Heart left ventricle (tissue), 16 donors: ENCODE results near the gene FBN1. TPM values are rescaled to one million over a fixed set of nuclear protein-coding genes. Genes with fewer than 3 reads are reported as not detected.

Experiments used
- ATAC-seq, 4 donors: fragments of 200-7000 bp; cut with Tn5 transposase; one replicate each; pipeline ENCODE4 v1.9.1; 2020 to 2022; ENCODE audit warnings: moderate library complexity in 4 of 4, mild to moderate bottlenecking in 3 of 4, moderate number of reproducible peaks in 1 of 4
- DNase-seq, 5 donors: peaks; one replicate each; pipeline ENCODE4 v3.0.0-alpha.2; 2020
- H3K27ac ChIP-seq, 12 donors: fragments of 200-600 bp; sonication (generic) in 4 of 12; one replicate each; pipeline versions ENCODE4 v1.5.0 to v1.8.0; 2016 to 2022; ENCODE audit warnings: mild to moderate bottlenecking in 2 of 12
- H3K27me3 ChIP-seq, 9 donors: fragments of 200-600 bp; sonication (generic) in 2 of 9; one replicate each; pipeline versions ENCODE4 v1.5.1 to v1.8.0; 2016 to 2022; ENCODE audit warnings: mild to moderate bottlenecking in 3 of 9
- H3K36me3 ChIP-seq, 9 donors: fragments of 200-600 bp; sonication (generic) in 2 of 9; one replicate each; pipeline versions ENCODE4 v1.5.0 to v1.8.0; 2018 to 2022; ENCODE audit warnings: mild to moderate bottlenecking in 2 of 9
- H3K4me1 ChIP-seq, 12 donors: fragments of 200-600 bp; sonication (generic) in 4 of 12; one replicate each; pipeline versions ENCODE4 v1.5.0 to v1.8.0; 2016 to 2022; ENCODE audit warnings: mild to moderate bottlenecking in 3 of 12
- H3K4me3 ChIP-seq, 12 donors: fragments of 200-600 bp; sonication (generic) in 4 of 12; one replicate each; pipeline versions ENCODE4 v1.5.0 to v1.8.0; 2017 to 2022; ENCODE audit warnings: mild to moderate bottlenecking in 9 of 12, moderate library complexity in 4 of 12
- H3K9me3 ChIP-seq, 12 donors: fragments of 200-600 bp; sonication (generic) in 4 of 12; one replicate each; pipeline versions ENCODE4 v1.5.0 to v1.8.0; 2016 to 2022; ENCODE audit warnings: mild to moderate bottlenecking in 1 of 12
- CTCF ChIP-seq, 12 donors: fragments of 200-600 bp; sonication (generic) in 4 of 12; IDR thresholded peaks; one replicate each; pipeline versions ENCODE4 v1.5.0 to v1.8.0; 2018 to 2022; ENCODE audit warnings: antibody characterized with exemption in 12 of 12, mild to moderate bottlenecking in 5 of 12
- POLR2A ChIP-seq, 2 donors: fragments of 450-650 bp; IDR thresholded peaks; one replicate each; pipeline ENCODE4 v1.6.1; 2017; ENCODE audit warnings: antibody characterized with exemption in 2 of 2, mild to moderate bottlenecking in 2 of 2, moderate library complexity in 2 of 2
- WGBS, 4 donors: extraction: QIAGEN DNeasy Blood & Tissue Kit in 2 of 4; methylation state at CpG; one replicate each; pipeline versions ENCODE4 v1.1.5 to v1.1.7; 2013 to 2018; 5-methylcytosine and 5-hydroxymethylcytosine counted together
- intact Hi-C, 10 donors: fragments of 100-400 bp; cut with DNase I; formaldehyde crosslinking; loops; one replicate each; pipeline versions ENCODE4 v1.11.1 to v1.14.2; 2022
- polyA plus RNA-seq, 2 donors: library from polyadenylated mRNA; stranded (reverse); fragments of 200-250 nt; gene quantifications; one replicate each; pipeline ENCODE4 v1.2.3, GENCODE V29; 2013
- total RNA-seq, 9 donors: library from RNA; depleted of rRNA in 2 of 9; stranded (reverse); fragments of >200 nt in 2 of 9; fragmentation: NEBNext Ultra II Directional in 3 of 9; extraction: Animal tissue kit (Norgen Biotek cat#: 25700) in 3 of 9; gene quantifications; one replicate each; pipeline versions ENCODE4 v1.1.0 to v1.2.4, GENCODE V29; 2016 to 2023
- donor health status: ischemic (EF 13 %, LVEDD 7.1; RV severe dilation, severe dysfunction).
- donor health status: healthy with polysubstance abuse.
- donor health status: DM: no; HTN: yes; CAD: no.
- donor health status: DM: no; HTN: no; CAD: no.
- donor health status: ischemic (EF 25% LVEDD 6.9; RV normal size, moderate dysfunction).
- donor health status: ischemic (EF 25% LVEDD 5.7; RV mildly dilated, moderate dysfunction).
- donor health status: healthy.
- donor health status: DM: yes; HTN: yes; CAD: no.
- donor health status: ischemic (EF 35%, LVEDD 5.7; RV mildly dilated, moderate dysfunction).
- donor health status: nonischemic (EF 11% LVEDD 7.7; RV severe dilation, severe dysfunction).
- donor health status: DM: yes; HTN: yes; CAD: no.
- donor health status: PGD.
- donor health status: ischemic (EF 29% LVEDD 5.4; RV normal size, mild dysfunction).
- donor health status: nonischemic (EF 23%, LVEDD 6.1; RV moderate dilation, normal function).

The FBN1 gene
- total and polyA plus RNA-seq, 11 donors, result 5.7 to 115 (median 31.4) TPM

- 41 to 45% (median 41%) methylated on average over 4 of the region's 4 CpGs for WGBS, 4 donors
- ATAC-seq, result peak; percentile 24 to 57 (median 46)
- H3K27ac ChIP-seq, result no peak overlapping the region
Measured at GRCh38 chr15:48388016-48388851, 257.3 kb downstream of the FBN1 start.

GRCh38 chr15:48385031-48385830, 260.3 kb downstream of the FBN1 start:
- no peak for TF ChIP-seq CTCF (IDR thresholded peaks at IDR 0.05)
- no peak for TF ChIP-seq POLR2A (IDR thresholded peaks at IDR 0.05)
- ATAC-seq (peak in 3 of 4 donors; percentile 15 to 33 (median 30)), DNase-seq (no peak)
- 53 to 65% (median 57%) methylated on average over 4 of the region's 4 CpGs for WGBS, 4 donors
- H3K27ac ChIP-seq, result peak overlapping the region in 2 of 12 donors; percentile 17 to 29
- no peaks in the 10 kb centered on the region for H3K27me3 ChIP-seq
- no peaks in the 10 kb centered on the region for H3K9me3 ChIP-seq
- H3K4me3 ChIP-seq, result no peak overlapping the region
- intact Hi-C loops, result no loop called here
- peaks cover 0 to 34% (median 6%) of the 10 kb centered on the region in 12 donors for H3K4me1 ChIP-seq
- no peaks in the 10 kb centered on the region for H3K36me3 ChIP-seq

More at GRCh38 chr15:48388016-48388851, 257.3 kb downstream of the FBN1 start:
- TF ChIP-seq CTCF (IDR thresholded peaks at IDR 0.05), result no peak
- TF ChIP-seq POLR2A (IDR thresholded peaks at IDR 0.05), result no peak
- intact Hi-C loops, result no loop called here
- Histone ChIP-seq H3K36me3 (no peaks in the 10 kb centered on the region), H3K4me1 (peaks cover 0 to 49% (median 6%) of the 10 kb centered on the region in 12 donors), H3K4me3 (no peak overlapping the region), H3K9me3 (no peaks in the 10 kb centered on the region), H3K27me3 (no peaks in the 10 kb centered on the region)
- no peak for DNase-seq

- H3K27ac ChIP-seq, result peak overlapping the region in 2 of 12 donors; percentile 13
- no peaks in the 10 kb centered on the region for H3K9me3 ChIP-seq
- WGBS, 4 donors, result 64 to 85% (median 75%) methylated on average over 3 of the region's 3 CpGs
- H3K4me1 ChIP-seq, result peaks cover 0 to 30% (median 6%) of the 10 kb centered on the region in 12 donors
- DNase-seq (no peak), ATAC-seq (no peak)
- H3K36me3 ChIP-seq, result no peaks in the 10 kb centered on the region
- TF ChIP-seq POLR2A (IDR thresholded peaks at IDR 0.05) (no peak), CTCF (IDR thresholded peaks at IDR 0.05) (no peak)
- intact Hi-C loops, result no loop called here
- no peaks in the 10 kb centered on the region for H3K27me3 ChIP-seq
- H3K4me3 ChIP-seq, result no peak overlapping the region
Measured at GRCh38 chr15:48384616-48385015, 260.9 kb downstream of the FBN1 start.

- no peak overlapping the region for H3K27ac ChIP-seq
- H3K4me1 ChIP-seq, result peaks cover 0 to 16% (median 0%) of the 10 kb centered on the region in 12 donors
- no peak for TF ChIP-seq CTCF (IDR thresholded peaks at IDR 0.05)
- TF ChIP-seq POLR2A (IDR thresholded peaks at IDR 0.05), result no peak
- WGBS, 4 donors, result 92 to 98% (median 94%) methylated on average over 2 of the region's 2 CpGs
- H3K9me3 ChIP-seq, result no peaks in the 10 kb centered on the region
- DNase-seq, result no peak
- no peak for ATAC-seq
- H3K4me3 ChIP-seq, result no peak overlapping the region
- no peaks in the 10 kb centered on the region for H3K27me3 ChIP-seq
- no peaks in the 10 kb centered on the region for H3K36me3 ChIP-seq
- intact Hi-C loops, result no loop called here
Measured at GRCh38 chr15:48383031-48383430, 262.5 kb downstream of the FBN1 start.
